ENCODE measurements around the gene RBM38. TPM values are rescaled to one million over a fixed set of nuclear protein-coding genes. Genes with fewer than 3 reads are reported as not detected.

The RBM38 gene
- total and polyA plus RNA-seq, 9 of the 15 experiments (the other 6 are each of a cell fraction or from before 2014, with no cell fraction given) = 0.28 to 82.4 (median 33.2) TPM

DNA sequence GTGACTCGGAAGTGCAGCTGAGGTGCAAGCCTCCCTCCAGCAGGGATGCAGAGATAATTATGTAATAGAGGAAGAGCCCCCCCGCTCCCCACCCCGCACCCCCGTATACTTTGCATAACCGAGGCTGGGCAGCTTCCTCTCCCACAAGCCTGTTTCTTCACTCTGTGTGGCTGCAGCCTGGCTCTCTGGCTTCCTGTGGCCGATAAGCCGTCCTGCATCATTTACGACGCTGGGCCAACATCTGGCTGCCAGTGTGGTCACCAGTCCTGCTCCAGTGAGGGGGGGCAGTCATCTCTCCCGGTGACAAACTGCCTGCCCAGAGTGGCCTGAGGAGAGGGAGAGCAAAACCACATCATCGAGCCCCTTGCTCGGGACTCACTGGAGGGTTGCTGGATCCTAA lies 59.2 kb downstream of the RBM38 start (continued):
- TF ChIP-seq, protein P1, sequence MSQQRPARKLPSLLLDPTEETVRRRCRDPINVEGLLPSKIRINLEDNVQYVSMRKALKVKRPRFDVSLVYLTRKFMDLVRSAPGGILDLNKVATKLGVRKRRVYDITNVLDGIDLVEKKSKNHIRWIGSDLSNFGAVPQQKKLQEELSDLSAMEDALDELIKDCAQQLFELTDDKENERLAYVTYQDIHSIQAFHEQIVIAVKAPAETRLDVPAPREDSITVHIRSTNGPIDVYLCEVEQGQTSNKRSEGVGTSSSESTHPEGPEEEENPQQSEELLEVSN (IDR thresholded peaks at IDR 0.05; ENCODE audit: borderline replicate concordance in 1 of 2, extremely low read depth in 1 of 2, insufficient read depth in 1 of 2, insufficient read length in 1 of 2, low read depth in 1 of 2, low read length in 1 of 2, poor library complexity in 1 of 2, severe bottlenecking in 1 of 2) = no peak
- no peak for TF ChIP-seq SRSF1 (IDR thresholded peaks at IDR 0.05; ENCODE audit: low read depth, low read length)
- no peak for TF ChIP-seq HNRNPUL1 (IDR thresholded peaks at IDR 0.05; ENCODE audit: low read length)
- no peak for TF ChIP-seq ZNF444 (CRISPR knock-in tag; IDR thresholded peaks at IDR 0.05)
- TF ChIP-seq, protein P2, sequence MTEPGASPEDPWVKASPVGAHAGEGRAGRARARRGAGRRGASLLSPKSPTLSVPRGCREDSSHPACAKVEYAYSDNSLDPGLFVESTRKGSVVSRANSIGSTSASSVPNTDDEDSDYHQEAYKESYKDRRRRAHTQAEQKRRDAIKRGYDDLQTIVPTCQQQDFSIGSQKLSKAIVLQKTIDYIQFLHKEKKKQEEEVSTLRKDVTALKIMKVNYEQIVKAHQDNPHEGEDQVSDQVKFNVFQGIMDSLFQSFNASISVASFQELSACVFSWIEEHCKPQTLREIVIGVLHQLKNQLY (CRISPR knock-in tag; conservative IDR thresholded peaks at IDR 0.05) = no peak
- TF ChIP-seq, protein P3, sequence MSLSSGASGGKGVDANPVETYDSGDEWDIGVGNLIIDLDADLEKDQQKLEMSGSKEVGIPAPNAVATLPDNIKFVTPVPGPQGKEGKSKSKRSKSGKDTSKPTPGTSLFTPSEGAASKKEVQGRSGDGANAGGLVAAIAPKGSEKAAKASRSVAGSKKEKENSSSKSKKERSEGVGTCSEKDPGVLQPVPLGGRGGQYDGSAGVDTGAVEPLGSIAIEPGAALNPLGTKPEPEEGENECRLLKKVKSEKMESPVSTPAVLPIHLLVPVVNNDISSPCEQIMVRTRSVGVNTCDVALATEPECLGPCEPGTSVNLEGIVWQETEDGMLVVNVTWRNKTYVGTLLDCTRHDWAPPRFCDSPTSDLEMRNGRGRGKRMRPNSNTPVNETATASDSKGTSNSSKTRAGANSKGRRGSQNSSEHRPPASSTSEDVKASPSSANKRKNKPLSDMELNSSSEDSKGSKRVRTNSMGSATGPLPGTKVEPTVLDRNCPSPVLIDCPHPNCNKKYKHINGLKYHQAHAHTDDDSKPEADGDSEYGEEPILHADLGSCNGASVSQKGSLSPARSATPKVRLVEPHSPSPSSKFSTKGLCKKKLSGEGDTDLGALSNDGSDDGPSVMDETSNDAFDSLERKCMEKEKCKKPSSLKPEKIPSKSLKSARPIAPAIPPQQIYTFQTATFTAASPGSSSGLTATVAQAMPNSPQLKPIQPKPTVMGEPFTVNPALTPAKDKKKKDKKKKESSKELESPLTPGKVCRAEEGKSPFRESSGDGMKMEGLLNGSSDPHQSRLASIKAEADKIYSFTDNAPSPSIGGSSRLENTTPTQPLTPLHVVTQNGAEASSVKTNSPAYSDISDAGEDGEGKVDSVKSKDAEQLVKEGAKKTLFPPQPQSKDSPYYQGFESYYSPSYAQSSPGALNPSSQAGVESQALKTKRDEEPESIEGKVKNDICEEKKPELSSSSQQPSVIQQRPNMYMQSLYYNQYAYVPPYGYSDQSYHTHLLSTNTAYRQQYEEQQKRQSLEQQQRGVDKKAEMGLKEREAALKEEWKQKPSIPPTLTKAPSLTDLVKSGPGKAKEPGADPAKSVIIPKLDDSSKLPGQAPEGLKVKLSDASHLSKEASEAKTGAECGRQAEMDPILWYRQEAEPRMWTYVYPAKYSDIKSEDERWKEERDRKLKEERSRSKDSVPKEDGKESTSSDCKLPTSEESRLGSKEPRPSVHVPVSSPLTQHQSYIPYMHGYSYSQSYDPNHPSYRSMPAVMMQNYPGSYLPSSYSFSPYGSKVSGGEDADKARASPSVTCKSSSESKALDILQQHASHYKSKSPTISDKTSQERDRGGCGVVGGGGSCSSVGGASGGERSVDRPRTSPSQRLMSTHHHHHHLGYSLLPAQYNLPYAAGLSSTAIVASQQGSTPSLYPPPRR (CRISPR knock-in tag; IDR thresholded peaks at IDR 0.05; ENCODE audit: borderline replicate concordance) = no peak
- no peak for TF ChIP-seq SMARCB1 (IDR thresholded peaks at IDR 0.05; ENCODE audit: insufficient read length, low read depth)
- TF ChIP-seq FOXA1 (IDR thresholded peaks at IDR 0.05; ENCODE audit: borderline replicate concordance) = no peak
- no peak for TF ChIP-seq SIN3B (IDR thresholded peaks at IDR 0.05; ENCODE audit: low read depth)
- no peak for TF ChIP-seq ZNF583 (CRISPR knock-in tag; IDR thresholded peaks at IDR 0.05)
- TF ChIP-seq ETV5 (CRISPR knock-in tag; IDR thresholded peaks at IDR 0.05; ENCODE audit: low read depth) = peak; percentile 39; the same call in 1 of the 2 replicates
- no peak for TF ChIP-seq CBX5 (IDR thresholded peaks at IDR 0.05; ENCODE audit: borderline replicate concordance, low read depth)
- no peak for TF ChIP-seq THRAP3 (IDR thresholded peaks at IDR 0.05; ENCODE audit: borderline replicate concordance)
- TF ChIP-seq, protein P4, sequence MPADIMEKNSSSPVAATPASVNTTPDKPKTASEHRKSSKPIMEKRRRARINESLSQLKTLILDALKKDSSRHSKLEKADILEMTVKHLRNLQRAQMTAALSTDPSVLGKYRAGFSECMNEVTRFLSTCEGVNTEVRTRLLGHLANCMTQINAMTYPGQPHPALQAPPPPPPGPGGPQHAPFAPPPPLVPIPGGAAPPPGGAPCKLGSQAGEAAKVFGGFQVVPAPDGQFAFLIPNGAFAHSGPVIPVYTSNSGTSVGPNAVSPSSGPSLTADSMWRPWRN (IDR thresholded peaks at IDR 0.05; ENCODE audit: low read depth) = no peak
- no peak for TF ChIP-seq MCM3 (IDR thresholded peaks at IDR 0.05)
- TF ChIP-seq JUN (IDR thresholded peaks at IDR 0.05; ENCODE audit: borderline replicate concordance, low read depth, low read length) = no peak
- no peak for TF ChIP-seq JUN (CRISPR knock-in tag; IDR thresholded peaks at IDR 0.05; ENCODE audit: borderline replicate concordance)
- no peak for TF ChIP-seq BDP1 (IDR thresholded peaks at IDR 0.05; ENCODE audit: insufficient read depth, insufficient read length)
- no peak for TF ChIP-seq RBM15 (IDR thresholded peaks at IDR 0.05; ENCODE audit: insufficient read depth, low read length)
- TF ChIP-seq, protein P5, sequence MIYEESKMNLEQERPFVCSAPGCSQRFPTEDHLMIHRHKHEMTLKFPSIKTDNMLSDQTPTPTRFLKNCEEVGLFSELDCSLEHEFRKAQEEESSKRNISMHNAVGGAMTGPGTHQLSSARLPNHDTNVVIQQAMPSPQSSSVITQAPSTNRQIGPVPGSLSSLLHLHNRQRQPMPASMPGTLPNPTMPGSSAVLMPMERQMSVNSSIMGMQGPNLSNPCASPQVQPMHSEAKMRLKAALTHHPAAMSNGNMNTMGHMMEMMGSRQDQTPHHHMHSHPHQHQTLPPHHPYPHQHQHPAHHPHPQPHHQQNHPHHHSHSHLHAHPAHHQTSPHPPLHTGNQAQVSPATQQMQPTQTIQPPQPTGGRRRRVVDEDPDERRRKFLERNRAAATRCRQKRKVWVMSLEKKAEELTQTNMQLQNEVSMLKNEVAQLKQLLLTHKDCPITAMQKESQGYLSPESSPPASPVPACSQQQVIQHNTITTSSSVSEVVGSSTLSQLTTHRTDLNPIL (CRISPR knock-in tag; IDR thresholded peaks at IDR 0.05) = no peak
- no peak for TF ChIP-seq KLF10 (CRISPR knock-in tag; IDR thresholded peaks at IDR 0.05)
- TF ChIP-seq BRD4 (IDR thresholded peaks at IDR 0.05) = no peak
